Midbrain (tissue), 1 donor: ENCODE measurements around the gene CLP1.

Experiments used
- DNase-seq: peaks from one replicate; lab custom pipeline; 2025; lab: John Stamatoyannopoulos, UW

CLP1 gene

GRCh38 chr11:57657194-57658022, at the start of gene CLP1:
CLP1 (plus strand) TSS chr11:57657762; CDS start chr11:57659477, 1,715 bp downstream.
- peak; percentile 100 for DNase-seq

- DNase-seq, result no peak
These were observed 47.4 kb upstream of the CLP1 start for GRCh38 chr11:57610170-57610569.

- DNase-seq, result no peak
These were observed 43.3 kb upstream of the CLP1 start for GRCh38 chr11:57614234-57614772.

- DNase-seq, result no peak
These were observed 42.3 kb upstream of the CLP1 start for GRCh38 chr11:57615308-57615707.

- DNase-seq, result no peak
These were observed 41.0 kb upstream of the CLP1 start for GRCh38 chr11:57616595-57616994.

- no peak for DNase-seq
These were observed 39.1 kb upstream of the CLP1 start for GRCh38 chr11:57618438-57618837.

- DNase-seq, result no peak
These were observed 38.2 kb upstream of the CLP1 start for GRCh38 chr11:57619331-57619730.

- no peak for DNase-seq
These were observed 37.1 kb upstream of the CLP1 start for GRCh38 chr11:57620467-57620866.

GRCh38 chr11:57622263-57622662, 35.3 kb upstream of the CLP1 start:
- no peak for DNase-seq

GRCh38 chr11:57624864-57625263, 32.7 kb upstream of the CLP1 start:
- DNase-seq, result no peak

GRCh38 chr11:57626895-57627294, 30.7 kb upstream of the CLP1 start:
- DNase-seq, result no peak

GRCh38 chr11:57630171-57630570, 27.4 kb upstream of the CLP1 start:
- no peak for DNase-seq

- no peak for DNase-seq
These were observed 25.4 kb upstream of the CLP1 start for GRCh38 chr11:57632116-57632515.

- no peak for DNase-seq
These were observed 24.0 kb upstream of the CLP1 start for GRCh38 chr11:57633394-57634070.

- DNase-seq, result no peak
These were observed 23.3 kb upstream of the CLP1 start for GRCh38 chr11:57634311-57634710.

GRCh38 chr11:57635246-57635645, 22.3 kb upstream of the CLP1 start:
- no peak for DNase-seq

- no peak for DNase-seq
These were observed 19.9 kb upstream of the CLP1 start for GRCh38 chr11:57637626-57638004.

GRCh38 chr11:57638005-57638781, 19.4 kb upstream of the CLP1 start:
- peak; percentile 40 for DNase-seq

GRCh38 chr11:57638811-57639320, 18.7 kb upstream of the CLP1 start:
- no peak for DNase-seq

- no peak for DNase-seq
These were observed 18.1 kb upstream of the CLP1 start for GRCh38 chr11:57639321-57640067.

- no peak for DNase-seq
These were observed 17.3 kb upstream of the CLP1 start for GRCh38 chr11:57640068-57640800.
